GM18520 (cell line): ENCODE results near the gene CBS.
"Not testable (repeated sequence)": the region's sequence is repeated elsewhere in the genome, so short reads cannot be mapped to it uniquely, and the experiment has no call there.

Experiments
- ATAC-seq: cut with Tn5 transposase; IDR thresholded peaks from one replicate; pipeline ENCODE4 v1.9.1; 2021; ENCODE audit not compliant: unreplicated experiment

Gene CBS

GRCh38 chr21:43069682-43070081 is 6.0 kb downstream of the CBS start:
- not testable (repeated sequence) for ATAC-seq

- ATAC-seq = not testable (repeated sequence)
Measured at GRCh38 chr21:43068065-43068464, 7.6 kb downstream of the CBS start.

- ATAC-seq = not testable (repeated sequence)
Measured at GRCh38 chr21:43066690-43067089, 8.9 kb downstream of the CBS start.

GRCh38 chr21:43065991-43066390 is 9.6 kb downstream of the CBS start:
- not testable (repeated sequence) for ATAC-seq

GRCh38 chr21:43064265-43064917 is 11.2 kb downstream of the CBS start:
- ATAC-seq = not testable (repeated sequence)

GRCh38 chr21:43062955-43063664 is 12.5 kb downstream of the CBS start:
- not testable (repeated sequence) for ATAC-seq

- ATAC-seq = not testable (repeated sequence)
Measured at GRCh38 chr21:43053112-43053511, 22.5 kb downstream of the CBS start.

- not testable (repeated sequence) for ATAC-seq
Measured at GRCh38 chr21:43045876-43046821, 29.5 kb downstream of the CBS start.

- not testable (repeated sequence) for ATAC-seq
Measured at GRCh38 chr21:43045165-43045875, 30.3 kb downstream of the CBS start.

GRCh38 chr21:43044547-43044946 is 31.1 kb downstream of the CBS start:
- ATAC-seq = not testable (repeated sequence)

- not testable (repeated sequence) for ATAC-seq
Measured at GRCh38 chr21:43043291-43043690, 32.3 kb downstream of the CBS start.

GRCh38 chr21:43042169-43042568 is 33.5 kb downstream of the CBS start:
- not testable (repeated sequence) for ATAC-seq

GRCh38 chr21:43038659-43039044 is 37.0 kb downstream of the CBS start:
- not testable (repeated sequence) for ATAC-seq

GRCh38 chr21:43037918-43038658 is 37.5 kb downstream of the CBS start:
- ATAC-seq = not testable (repeated sequence)

- ATAC-seq = not testable (repeated sequence)
Measured at GRCh38 chr21:43036889-43037288, 38.7 kb downstream of the CBS start.

- no peak for ATAC-seq
Measured at GRCh38 chr21:43034826-43035225, 40.8 kb downstream of the CBS start.

- no peak for ATAC-seq
Measured at GRCh38 chr21:43034101-43034500, 41.5 kb downstream of the CBS start.

- no peak for ATAC-seq
Measured at GRCh38 chr21:43031121-43031619, 44.5 kb downstream of the CBS start.

GRCh38 chr21:43029785-43030184 is 45.9 kb downstream of the CBS start:
- ATAC-seq = no peak
